Endothelial cell of umbilical vein (primary cell): ENCODE data around the gene GPR157. TPM values are rescaled to one million over a fixed set of nuclear protein-coding genes. Genes with fewer than 3 reads are reported as not detected.
"Not testable (repeated sequence)": the region's sequence is repeated elsewhere in the genome, so short reads cannot be mapped to it uniquely, and the experiment has no call there.

Experiments used
- BruUV-seq: library from RNA; stranded (reverse); fragments of 400-500 nt; replicated peaks from 2 replicates; lab custom pipeline; 2021; lab: Mats Ljungman, UMichigan
- CTCF ChIA-PET: fragments of 300-600, 350-600 bp; sonication (Branson Sonifier 250); formaldehyde crosslinking; loops from one replicate; lab custom pipeline; 2021; ENCODE audit warnings: antibody characterized with exemption, inconsistent platforms; lab: Charles Lee
- POLR2A ChIA-PET: fragments of 300-600, 350-600 bp; sonication (Branson Sonifier 250); formaldehyde crosslinking; loops from one replicate; lab custom pipeline; 2021; ENCODE audit warnings: antibody characterized with exemption, inconsistent platforms; lab: Charles Lee
- DNase-seq: peaks from one replicate; pipeline ENCODE4 v3.0.0-alpha.2; 2011; ENCODE audit warnings: low read depth, low spot score
- FAIRE-seq: peaks from 2 replicates; lab custom pipeline; 2011; peaks lifted over from hg19 to GRCh38; lab: Jason Lieb, UNC
- H2AFZ ChIP-seq: 2 replicates; pipeline ENCODE4 v1.6.0; 2012; ENCODE audit warnings: low read depth, low read length, control low read depth, inconsistent platforms
- H3K27ac ChIP-seq: 2 replicates; pipeline ENCODE4 v1.5.1; 2011; ENCODE audit warnings: low read depth, mild to moderate bottlenecking, control low read depth, low read length, moderate library complexity; ENCODE audit not compliant: insufficient read depth
- H3K27me3 ChIP-seq, 2 experiments: 2 replicates each; pipeline versions ENCODE4 v1.6.0 to v1.6.1; 2011; ENCODE audit warnings: low read length in 2 of 2, mixed read lengths in 1 of 2; ENCODE audit not compliant: control insufficient read depth in 2 of 2, insufficient read depth in 2 of 2
- H3K36me3 ChIP-seq, 2 experiments: 2 replicates in 1 of 2; 3 replicates in 1 of 2; pipeline ENCODE4 v1.5.1; 2011; ENCODE audit warnings: low read length in 2 of 2, mild to moderate bottlenecking in 1 of 2, moderate library complexity in 1 of 2; ENCODE audit not compliant: control insufficient read depth in 2 of 2, insufficient read depth in 2 of 2; ENCODE audit errors: extremely low read depth in 1 of 2
- H3K4me1 ChIP-seq: 3 replicates; pipeline ENCODE4 v1.5.1; 2011; ENCODE audit warnings: mild to moderate bottlenecking, low read length; ENCODE audit not compliant: control insufficient read depth, insufficient read depth; ENCODE audit errors: extremely low read depth
- H3K4me2 ChIP-seq: 2 replicates; pipeline ENCODE4 v1.6.1; 2011; ENCODE audit warnings: low read length, control low read depth, mixed read lengths; ENCODE audit not compliant: insufficient read depth
- H3K4me3 ChIP-seq, 3 experiments: fragments of 200-600 bp in 1 of 3; sonication (generic), shearing (Covaris generic) in 1 of 3; replicated peaks in 1 of 3; 2 replicates each; pipeline ENCODE4 v1.5.1; 2011 to 2016; ENCODE audit warnings: control low read depth in 3 of 3, low read length in 3 of 3, mild to moderate bottlenecking in 2 of 3, inconsistent platforms in 1 of 3, low read depth in 1 of 3, moderate library complexity in 1 of 3; ENCODE audit not compliant: insufficient read depth in 1 of 3
- H3K79me2 ChIP-seq: 2 replicates; pipeline ENCODE4 v1.6.0; 2012; ENCODE audit warnings: low read length, inconsistent platforms; ENCODE audit not compliant: control insufficient read depth, insufficient read depth
- H3K9ac ChIP-seq: replicated peaks from 2 replicates; pipeline ENCODE3; 2011; ENCODE audit warnings: low read length, control low read depth; ENCODE audit not compliant: insufficient read depth; ENCODE audit errors: extremely low read depth
- H3K9me1 ChIP-seq: replicated peaks from 3 replicates; pipeline ENCODE4 v1.6.0; 2011; ENCODE audit warnings: mild to moderate bottlenecking, low read length; ENCODE audit not compliant: control insufficient read depth, insufficient read depth; ENCODE audit errors: extremely low read depth
- H3K9me3 ChIP-seq: replicated peaks from 2 replicates; pipeline ENCODE4 v1.5.1; 2012; ENCODE audit warnings: low read length, inconsistent platforms; ENCODE audit not compliant: control insufficient read depth, insufficient read depth
- H4K20me1 ChIP-seq: replicated peaks from 2 replicates; pipeline ENCODE3; 2011; ENCODE audit warnings: mild to moderate bottlenecking, low read length; ENCODE audit not compliant: control insufficient read depth, insufficient read depth; ENCODE audit errors: extremely low read depth
- EZH2 ChIP-seq: IDR thresholded peaks from 2 replicates; pipeline ENCODE4 v1.6.1; 2012; ENCODE audit warnings: borderline replicate concordance, low read depth, mild to moderate bottlenecking, moderate library complexity, low read length, inconsistent platforms; ENCODE audit not compliant: severe bottlenecking
- FOS ChIP-seq: IDR thresholded peaks from 2 replicates; pipeline ENCODE4 v1.6.1; 2011; ENCODE audit warnings: mild to moderate bottlenecking, low read length, moderate library complexity, borderline replicate concordance; ENCODE audit not compliant: insufficient read depth
- GATA2 ChIP-seq: IDR thresholded peaks from 2 replicates; pipeline ENCODE4 v1.7.0; 2011; ENCODE audit warnings: low read depth, mild to moderate bottlenecking, moderate library complexity, mixed read lengths, low read length; ENCODE audit not compliant: insufficient read length, insufficient read depth
- JUN ChIP-seq: IDR thresholded peaks from 2 replicates; pipeline ENCODE4 v1.6.1; 2011; ENCODE audit warnings: borderline replicate concordance, low read depth; ENCODE audit not compliant: insufficient read length, insufficient read depth
- MYC ChIP-seq: IDR thresholded peaks from one replicate; pipeline ENCODE4 v1.6.1; 2011; ENCODE audit warnings: mild to moderate bottlenecking, low read depth, low read length
- POLR2A ChIP-seq: IDR thresholded peaks from 2 replicates; pipeline ENCODE4 v1.6.1; 2012; ENCODE audit warnings: low read depth, mild to moderate bottlenecking, control low read depth, low read length
- POLR2AphosphoS5 ChIP-seq: IDR thresholded peaks from 2 replicates; pipeline ENCODE4 v1.6.1; 2012; ENCODE audit warnings: low read depth, mild to moderate bottlenecking, control low read depth, low read length, moderate library complexity; ENCODE audit not compliant: insufficient read depth
- dilution Hi-C: fragments of 300-500 bp; cut with MboI; formaldehyde crosslinking; loops from one replicate; pipeline ENCODE4 v1.15.0; 2019; ENCODE audit warnings: low sequenced_read_pairs; ENCODE audit not compliant: extremely low pct_ligation_motif_present
- intact Hi-C: fragments of 100-400 bp; cut with micrococcal nuclease; formaldehyde crosslinking; loops from one replicate; pipeline ENCODE4 v1.10.0; 2022
- polyA plus RNA-seq, 4 experiments: library from polyadenylated mRNA; depleted of rRNA in 3 of 4; stranded (reverse) in 3 of 4; unstranded in 1 of 4; fragments of >200 nt; gene quantifications; 2 replicates each; pipeline versions ENCODE4 v1.2.1 to v1.2.3, GENCODE V29; 2011 to 2012; ENCODE audit warnings: missing spikeins in 1 of 4
- total RNA-seq: library from RNA; stranded (reverse); gene quantifications from 2 replicates; pipeline ENCODE4 v1.2.3, GENCODE V29; 2021
- TF ChIP-seq, protein P1 (sequence below), 2 donors: IDR thresholded peaks; 1 replicate in 1 of 2; 2 replicates in 1 of 2; pipeline ENCODE4 v1.5.1; 2011; ENCODE audit warnings: low read length in 2 of 2, mild to moderate bottlenecking in 2 of 2, moderate library complexity in 2 of 2, control low read depth in 1 of 2, inconsistent platforms in 1 of 2, low read depth in 1 of 2; ENCODE audit not compliant: insufficient read depth in 1 of 2; ENCODE audit errors: extremely low read depth in 1 of 2
- TF ChIP-seq, protein P2 (sequence below): IDR thresholded peaks from 2 replicates; pipeline ENCODE4 v1.6.1; 2011; ENCODE audit not compliant: insufficient read depth, insufficient read length

The GPR157 gene
- total and polyA plus RNA-seq, 2 donors (not counting 3 experiments of a cell fraction or from before 2014, with no cell fraction given), result 1.0 to 6.5 TPM

DNA sequence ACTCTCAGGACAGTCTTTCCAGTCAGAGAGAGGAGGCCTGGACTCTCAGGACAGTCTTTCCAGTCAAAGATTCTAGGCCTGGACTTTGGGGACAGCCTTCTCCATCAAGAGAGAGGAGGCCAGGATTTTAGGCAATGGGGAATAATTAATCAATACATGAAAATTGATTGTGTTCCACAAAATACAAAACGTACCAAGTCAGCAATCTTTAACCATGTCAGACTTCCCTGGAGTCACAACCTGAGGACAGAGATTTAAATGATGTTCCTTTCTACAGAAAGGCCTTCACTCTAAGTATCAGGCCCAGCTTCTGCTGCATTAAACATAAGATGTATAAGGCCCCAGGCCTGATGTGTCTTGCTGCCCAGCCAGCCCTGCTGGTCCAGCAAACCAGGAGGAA is 27.0 kb upstream of the GPR157 start:
- POLR2A ChIA-PET, result no interaction called here
- no peaks in the 10 kb centered on the region for H3K27me3 ChIP-seq
- FAIRE-seq, result no peak
- no peak overlapping the region for H3K4me2 ChIP-seq
- H4K20me1 ChIP-seq, result no peaks in the 10 kb centered on the region
- no peak overlapping the region for H2AFZ ChIP-seq
- H3K9me3 ChIP-seq, result no peaks in the 10 kb centered on the region
- TF ChIP-seq GATA2 (no peak), JUN (no peak), MYC (no peak), FOS (no peak), POLR2AphosphoS5 (no peak), EZH2 (no peak), POLR2A (no peak)
- TF ChIP-seq, protein P1, sequence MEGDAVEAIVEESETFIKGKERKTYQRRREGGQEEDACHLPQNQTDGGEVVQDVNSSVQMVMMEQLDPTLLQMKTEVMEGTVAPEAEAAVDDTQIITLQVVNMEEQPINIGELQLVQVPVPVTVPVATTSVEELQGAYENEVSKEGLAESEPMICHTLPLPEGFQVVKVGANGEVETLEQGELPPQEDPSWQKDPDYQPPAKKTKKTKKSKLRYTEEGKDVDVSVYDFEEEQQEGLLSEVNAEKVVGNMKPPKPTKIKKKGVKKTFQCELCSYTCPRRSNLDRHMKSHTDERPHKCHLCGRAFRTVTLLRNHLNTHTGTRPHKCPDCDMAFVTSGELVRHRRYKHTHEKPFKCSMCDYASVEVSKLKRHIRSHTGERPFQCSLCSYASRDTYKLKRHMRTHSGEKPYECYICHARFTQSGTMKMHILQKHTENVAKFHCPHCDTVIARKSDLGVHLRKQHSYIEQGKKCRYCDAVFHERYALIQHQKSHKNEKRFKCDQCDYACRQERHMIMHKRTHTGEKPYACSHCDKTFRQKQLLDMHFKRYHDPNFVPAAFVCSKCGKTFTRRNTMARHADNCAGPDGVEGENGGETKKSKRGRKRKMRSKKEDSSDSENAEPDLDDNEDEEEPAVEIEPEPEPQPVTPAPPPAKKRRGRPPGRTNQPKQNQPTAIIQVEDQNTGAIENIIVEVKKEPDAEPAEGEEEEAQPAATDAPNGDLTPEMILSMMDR (IDR thresholded peaks at IDR 0.05; ENCODE audit: extremely low read depth in 1 of 2, insufficient read depth in 1 of 2, low read depth in 1 of 2, low read length in 2 of 2), result no peak
- TF ChIP-seq, protein P2, sequence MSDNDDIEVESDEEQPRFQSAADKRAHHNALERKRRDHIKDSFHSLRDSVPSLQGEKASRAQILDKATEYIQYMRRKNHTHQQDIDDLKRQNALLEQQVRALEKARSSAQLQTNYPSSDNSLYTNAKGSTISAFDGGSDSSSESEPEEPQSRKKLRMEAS, result no peak
- H3K4me1 ChIP-seq, result no peaks in the 10 kb centered on the region
- H3K36me3 ChIP-seq, result peaks cover 3 to 11% of the 10 kb centered on the region in 2 experiments
- peaks cover 73% of the 10 kb centered on the region for H3K79me2 ChIP-seq
- H3K4me3 ChIP-seq, result no peak overlapping the region
- dilution Hi-C loops (no loop called here), intact Hi-C loops (no loop called here)
- no peaks in the 10 kb centered on the region for H3K9me1 ChIP-seq
- no peak overlapping the region for H3K27ac ChIP-seq
- H3K9ac ChIP-seq, result no peak overlapping the region
- BruUV-seq, result no TSS peak
- DNase-seq, result no peak
- CTCF ChIA-PET, result no interaction called here

DNA sequence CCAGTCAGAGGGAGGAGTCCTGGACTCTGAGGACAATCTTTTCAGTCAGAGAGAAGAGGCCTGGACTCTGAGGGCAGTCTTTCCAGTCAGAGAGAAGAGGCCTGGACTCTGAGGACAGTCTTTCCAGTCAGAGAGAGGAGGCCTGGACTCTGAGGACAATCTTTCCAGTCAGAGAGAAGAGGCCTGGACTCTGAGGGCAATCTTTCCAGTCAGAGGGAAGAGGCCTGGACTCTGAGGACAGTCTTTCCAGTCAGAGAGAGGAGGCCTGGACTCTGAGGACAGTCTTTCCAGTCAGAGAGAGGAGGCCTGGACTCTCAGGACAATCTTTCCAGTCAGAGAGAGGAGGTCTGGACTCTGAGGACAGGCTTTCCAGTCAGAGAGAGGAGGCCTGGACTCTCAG is 26.5 kb upstream of the GPR157 start:
- BruUV-seq, FAIRE-seq, H3K9me1 ChIP-seq, H3K27ac ChIP-seq, H2AFZ ChIP-seq, DNase-seq, POLR2A ChIA-PET, CTCF ChIA-PET, H4K20me1 ChIP-seq, H3K4me1 ChIP-seq, H3K9ac ChIP-seq, H3K9me3 ChIP-seq, intact Hi-C loops, H3K27me3 ChIP-seq, dilution Hi-C loops, H3K4me3 ChIP-seq, H3K4me2 ChIP-seq: not testable (repeated sequence)
- H3K36me3 ChIP-seq, result peaks cover 5 to 16% of the 10 kb centered on the region in 2 experiments
- H3K79me2 ChIP-seq, result peaks cover 70% of the 10 kb centered on the region
